Stimulated activated CD4-positive, alpha-beta T cell treated with anti-CD3 and anti-CD28 coated beads, TNF-alpha, amount 100 ng/mL, for 48 hours (primary cell): ENCODE data around the gene PIP5K1B.

Experiments
- DNase-seq, 3 donors: peaks; one replicate each; pipeline ENCODE4 v3.0.0-alpha.2; 2020; ENCODE audit warnings: low read depth in 3 of 3

PIP5K1B gene

DNA sequence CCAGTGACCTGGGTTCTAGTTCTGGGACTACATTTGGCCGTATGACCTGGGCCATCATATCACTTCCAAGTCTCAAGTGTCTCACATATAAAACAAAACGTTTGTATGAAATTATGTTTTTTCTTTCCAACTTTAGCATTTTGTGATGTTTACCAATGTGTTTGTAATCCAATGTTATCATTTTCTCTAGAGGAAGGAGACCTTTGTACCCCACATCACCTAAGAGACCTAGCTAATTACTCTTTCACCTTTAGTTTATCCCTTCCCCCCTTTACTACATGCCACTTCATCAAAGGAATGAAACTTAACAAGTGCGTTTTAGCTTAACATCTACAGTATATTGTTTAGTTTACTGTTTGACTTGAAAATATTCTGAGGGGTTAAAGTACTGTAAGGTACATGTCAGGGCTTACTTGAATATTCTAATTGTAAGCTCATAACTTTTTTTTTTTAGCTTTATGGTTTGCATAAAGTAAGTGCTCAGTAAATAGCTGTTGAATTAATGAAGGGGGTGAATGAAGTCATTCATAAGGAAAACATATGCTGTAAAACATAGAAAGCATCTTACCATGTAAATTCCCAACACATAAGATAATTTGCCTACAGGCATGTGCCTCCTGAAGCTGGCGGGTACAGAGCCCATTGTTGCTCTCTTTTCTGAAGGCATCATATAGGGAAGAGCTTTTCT is 2.9 kb downstream of the PIP5K1B start:
- DNase-seq = no peak

DNA sequence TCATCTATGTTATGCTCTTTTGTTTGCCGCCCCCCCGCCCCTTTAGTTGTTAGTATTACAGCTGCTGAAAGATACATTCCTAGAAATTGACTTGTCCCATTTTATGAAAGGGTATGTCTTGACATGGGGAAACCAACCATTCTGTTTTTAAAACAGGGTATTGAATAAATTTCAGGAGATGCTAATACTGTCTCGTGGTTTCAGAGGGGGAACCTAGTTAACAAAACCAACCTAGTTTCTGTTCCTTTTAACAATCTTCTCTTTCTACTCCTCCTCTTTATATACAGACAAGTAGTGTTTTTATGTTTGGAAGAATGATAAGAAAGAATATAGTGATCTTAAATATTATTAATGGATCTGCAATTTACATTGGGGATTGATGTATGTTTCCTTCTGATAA is 3.5 kb downstream of the PIP5K1B start:
- no peak for DNase-seq

DNA sequence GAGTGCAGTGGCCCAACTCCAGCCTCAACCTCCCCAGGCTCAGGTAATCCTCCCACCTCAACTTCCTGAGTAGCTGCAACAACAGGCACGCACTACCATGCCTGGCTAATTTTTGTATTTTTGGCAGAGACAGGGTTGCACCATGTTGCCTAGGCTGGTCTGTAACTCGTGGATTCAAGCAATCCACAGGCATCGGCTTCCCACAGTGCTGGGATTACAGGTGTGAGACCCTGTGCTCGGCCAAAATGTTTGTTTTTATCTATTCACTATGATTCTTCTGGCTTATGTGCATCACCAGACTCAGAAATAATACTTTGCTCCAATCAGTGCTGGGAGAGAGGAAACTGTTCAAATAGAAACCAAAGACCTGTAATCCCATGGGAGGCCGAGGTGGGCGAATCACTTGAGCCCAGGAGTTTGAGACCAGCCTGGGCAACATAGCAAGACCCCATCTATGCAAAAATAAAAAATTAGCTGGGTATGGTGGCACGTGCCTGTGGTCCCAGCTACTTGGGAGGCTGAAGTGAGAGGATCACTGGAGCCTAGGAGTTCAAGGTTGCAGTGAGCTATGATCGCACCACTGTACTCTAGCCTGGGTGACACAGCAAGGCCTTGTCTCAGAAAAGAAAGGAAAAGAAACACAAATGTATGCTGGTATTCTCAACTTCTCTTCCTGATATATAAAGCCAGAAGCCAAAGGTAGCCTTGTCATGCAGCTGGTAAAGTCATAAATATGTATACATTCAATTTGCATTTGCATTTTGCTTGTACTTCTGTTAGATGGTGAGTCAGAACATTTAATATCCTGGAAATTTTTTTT is 4.5 kb downstream of the PIP5K1B start:
- DNase-seq = no peak

DNA sequence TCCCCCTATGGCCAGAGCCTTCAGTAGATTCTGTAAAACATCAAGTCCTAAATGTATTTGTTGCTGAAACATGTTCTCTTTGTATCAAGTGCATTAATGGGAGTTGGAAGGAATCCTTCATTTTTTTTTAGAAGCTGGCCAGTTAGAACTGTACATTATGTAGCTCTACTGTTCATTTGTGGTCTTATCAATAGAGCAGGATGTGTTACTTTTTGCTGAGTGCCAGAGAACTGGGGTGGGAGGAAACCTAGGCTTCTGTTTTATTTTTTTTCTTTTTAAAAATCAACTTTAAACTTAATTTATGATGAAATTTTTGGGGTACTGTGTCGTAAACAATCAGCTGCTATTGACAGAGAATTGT is 5.1 kb downstream of the PIP5K1B start:
- no peak for DNase-seq

DNA sequence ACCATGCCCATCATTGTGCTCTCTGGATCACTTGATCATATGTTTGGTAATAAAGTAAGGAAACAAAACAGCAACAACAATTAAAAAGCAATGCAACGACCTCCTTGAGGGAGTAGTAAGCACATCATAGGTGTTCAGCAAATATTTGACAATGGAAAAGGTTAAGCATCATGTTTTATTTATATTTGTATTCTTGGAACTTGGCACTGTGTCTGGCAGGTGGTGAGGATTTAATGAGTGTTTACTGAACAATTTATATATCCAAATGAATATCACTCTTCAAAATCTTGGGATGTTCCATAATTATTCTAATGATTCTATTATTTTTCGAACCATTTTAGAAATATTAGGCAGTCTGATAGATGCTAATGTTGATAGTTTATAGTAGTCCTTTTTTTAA is 6.2 kb downstream of the PIP5K1B start:
- no peak for DNase-seq

DNA sequence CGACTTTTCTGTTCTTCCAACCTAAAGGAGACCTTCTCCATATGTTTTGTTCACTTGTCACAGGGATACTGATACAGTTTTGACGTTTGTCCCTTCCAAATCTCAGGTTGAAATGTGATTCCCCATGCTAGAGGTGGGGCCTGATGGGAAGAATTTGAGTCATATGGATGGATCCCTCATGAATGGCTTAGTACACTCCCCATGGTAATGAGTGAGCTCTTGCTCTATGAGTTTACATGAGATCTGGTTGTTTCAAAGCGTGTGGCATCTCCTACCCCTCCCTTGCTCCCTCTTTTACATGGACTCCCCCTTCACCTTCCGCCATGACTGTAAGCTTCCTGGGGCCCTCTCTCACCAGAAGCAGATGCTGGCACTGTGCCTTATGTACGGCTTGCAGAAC is 6.9 kb downstream of the PIP5K1B start:
- no peak for DNase-seq

DNA sequence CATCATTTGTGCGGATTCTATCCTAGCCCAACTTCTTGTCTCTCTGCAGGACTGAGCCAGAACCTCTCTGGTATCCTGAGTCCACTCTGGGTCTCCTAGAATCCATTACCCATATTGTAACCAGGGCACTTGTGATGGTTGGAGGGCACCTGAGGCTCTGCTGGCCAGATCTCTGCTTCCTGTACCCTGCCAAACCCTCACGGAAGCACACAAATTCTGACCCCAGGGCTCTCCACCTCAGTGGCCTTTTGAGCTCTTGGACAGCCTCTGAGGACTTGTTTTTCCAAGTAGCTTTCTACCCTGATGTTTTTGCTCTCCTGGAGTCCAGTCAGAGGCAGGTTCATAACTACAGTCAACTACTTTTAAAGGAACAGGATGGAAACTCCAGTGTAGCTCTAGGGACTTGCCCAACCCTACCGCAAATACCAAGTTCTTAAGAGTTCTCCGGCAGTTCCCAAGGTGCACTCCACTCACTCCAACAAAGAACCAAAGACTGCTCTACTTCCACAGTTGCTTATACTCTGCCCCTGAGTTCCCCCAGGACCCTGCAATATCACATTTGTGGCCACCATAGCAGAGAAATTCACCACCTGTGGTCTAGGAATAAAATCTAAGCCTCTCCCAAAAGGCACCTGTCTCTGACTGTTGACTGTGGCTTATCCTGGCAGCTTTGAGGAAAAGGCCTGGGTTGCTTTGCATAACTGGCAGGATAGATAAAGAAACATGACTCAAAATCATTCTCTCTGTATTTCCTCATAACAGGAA is 9.6 kb downstream of the PIP5K1B start:
- no peak for DNase-seq

DNA sequence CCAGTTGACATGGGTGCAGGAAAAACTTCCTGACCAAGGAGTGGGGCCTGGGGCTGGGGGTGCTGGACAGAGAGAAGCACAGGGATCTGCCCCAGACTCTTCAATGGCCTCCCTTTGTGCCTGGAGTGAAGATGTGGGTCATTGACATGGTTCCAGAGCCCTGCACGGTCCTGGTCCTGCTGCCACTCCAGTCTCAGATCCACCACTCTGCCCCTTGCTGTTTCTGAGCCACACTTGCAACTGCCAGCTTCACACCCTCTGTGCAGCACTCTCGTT is 10.1 kb downstream of the PIP5K1B start:
- no peak for DNase-seq

DNA sequence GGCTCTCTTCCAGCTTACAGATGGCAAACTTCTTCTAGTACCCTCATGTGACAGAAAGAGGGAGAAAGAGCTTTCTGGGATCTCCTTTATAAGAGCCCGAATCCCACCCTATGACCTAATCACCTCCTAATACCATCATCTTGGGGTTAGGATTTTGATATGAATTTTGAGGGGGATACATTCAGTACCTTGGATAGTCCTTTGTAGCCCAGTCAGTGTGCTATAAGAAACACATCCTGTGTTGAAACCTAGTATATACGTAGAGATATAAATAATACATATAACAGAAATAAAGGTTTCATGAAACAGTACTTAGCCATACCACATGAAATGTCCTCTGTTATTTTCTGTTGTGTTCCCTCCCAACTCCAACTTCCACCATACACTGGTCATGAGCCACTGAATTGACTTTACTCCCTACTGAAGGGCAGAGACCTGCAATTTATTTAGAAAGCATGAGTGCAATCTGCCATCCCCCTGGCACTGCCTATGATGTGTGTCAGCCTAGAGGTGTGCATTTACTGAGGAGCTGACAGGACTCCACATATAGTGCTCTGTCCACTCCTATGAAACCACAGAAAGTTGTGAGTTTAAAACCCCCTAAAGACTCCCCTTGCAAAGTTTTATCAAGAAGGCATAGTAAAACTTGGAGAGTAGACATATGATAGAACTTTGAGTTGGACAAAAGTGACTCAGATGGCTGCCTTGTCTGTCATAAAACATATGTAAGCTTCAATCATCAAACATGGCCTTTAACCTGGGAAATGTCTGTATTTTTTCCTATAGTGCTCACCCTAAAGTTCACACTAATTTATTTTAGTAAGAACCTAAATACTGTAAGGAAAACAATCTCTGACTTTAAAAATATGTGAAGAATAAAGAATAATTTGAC is 12.8 kb downstream of the PIP5K1B start:
- no peak for DNase-seq

DNA sequence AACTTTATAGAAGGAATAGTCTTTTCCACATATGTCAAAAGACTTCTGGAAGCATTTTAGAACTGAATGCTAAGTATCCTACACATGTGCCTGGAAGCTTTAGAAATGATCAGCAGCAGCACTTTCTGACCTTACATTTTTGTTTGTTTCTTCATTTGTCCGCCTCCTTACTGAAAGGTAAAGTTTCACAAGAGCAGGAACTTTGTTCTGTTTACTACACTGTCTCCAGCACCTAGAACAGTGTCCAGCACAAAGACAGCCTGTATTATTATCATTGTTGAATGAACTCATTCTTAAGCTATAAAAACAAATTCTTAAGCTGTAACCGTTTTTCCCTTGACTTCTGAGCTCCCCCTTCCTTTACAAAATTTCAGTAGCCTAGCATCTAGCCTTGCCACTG is 14.8 kb downstream of the PIP5K1B start:
- no peak for DNase-seq

DNA sequence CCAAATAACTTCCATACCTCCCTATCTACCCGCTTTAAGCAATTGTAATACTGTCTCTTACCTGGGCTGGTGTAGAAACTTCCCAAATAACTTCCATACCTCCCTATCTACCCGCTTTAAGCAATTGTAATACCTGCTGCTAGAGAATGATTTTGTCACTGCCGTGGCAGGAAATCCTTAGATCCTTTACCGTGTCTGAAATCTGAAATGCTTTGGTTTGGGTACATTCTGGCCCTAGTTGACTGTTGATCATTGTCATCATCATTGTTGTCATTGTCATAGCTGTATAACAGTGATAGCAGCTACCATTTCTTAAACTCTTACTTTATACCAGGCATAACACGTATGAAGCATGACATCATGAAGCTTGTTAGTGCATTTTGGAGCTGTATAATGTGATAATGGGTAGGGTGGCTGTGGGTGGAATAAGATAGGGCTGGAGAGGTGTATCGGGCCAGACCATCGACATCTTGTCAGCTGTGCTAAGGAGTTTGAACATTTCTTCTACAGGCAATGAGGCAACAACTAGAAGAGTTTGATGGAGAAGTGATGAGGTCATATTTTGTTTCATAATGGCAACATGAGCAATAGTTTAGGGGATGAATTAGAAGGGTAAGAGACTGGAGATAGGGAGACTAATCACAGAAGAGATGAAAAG is 15.7 kb downstream of the PIP5K1B start:
- DNase-seq = no peak

DNA sequence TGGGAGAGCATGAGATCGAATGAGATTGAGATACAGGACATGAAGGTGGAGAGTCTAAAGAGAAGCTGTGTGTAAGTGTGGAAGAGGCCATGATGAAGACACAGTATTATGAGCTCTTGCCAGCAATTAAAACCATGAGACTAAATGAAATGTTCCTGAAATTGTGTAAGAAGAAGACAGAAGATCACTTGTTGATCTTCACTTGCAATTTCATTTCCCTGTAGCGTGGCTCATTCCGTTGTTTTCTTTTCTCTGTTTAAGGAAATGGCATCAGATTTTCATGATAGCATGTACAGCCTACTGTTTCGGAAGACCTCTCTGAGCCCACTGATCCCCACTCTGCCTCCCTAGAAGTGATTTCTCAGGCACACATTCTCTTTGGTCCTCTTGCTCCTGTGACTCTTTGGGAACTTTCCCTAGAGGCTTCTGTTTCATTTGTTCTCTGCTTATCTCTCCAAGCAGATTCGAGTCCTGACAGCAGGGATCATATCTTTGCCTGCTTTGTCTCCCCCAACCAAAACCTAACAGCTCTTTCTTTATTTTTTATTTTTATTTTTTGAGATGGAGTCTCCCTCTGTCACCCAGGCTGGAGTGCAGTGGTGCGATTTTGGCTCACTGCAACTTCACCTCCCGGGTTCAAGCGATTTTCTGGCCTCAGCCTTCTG is 16.8 kb downstream of the PIP5K1B start:
- no peak for DNase-seq

DNA sequence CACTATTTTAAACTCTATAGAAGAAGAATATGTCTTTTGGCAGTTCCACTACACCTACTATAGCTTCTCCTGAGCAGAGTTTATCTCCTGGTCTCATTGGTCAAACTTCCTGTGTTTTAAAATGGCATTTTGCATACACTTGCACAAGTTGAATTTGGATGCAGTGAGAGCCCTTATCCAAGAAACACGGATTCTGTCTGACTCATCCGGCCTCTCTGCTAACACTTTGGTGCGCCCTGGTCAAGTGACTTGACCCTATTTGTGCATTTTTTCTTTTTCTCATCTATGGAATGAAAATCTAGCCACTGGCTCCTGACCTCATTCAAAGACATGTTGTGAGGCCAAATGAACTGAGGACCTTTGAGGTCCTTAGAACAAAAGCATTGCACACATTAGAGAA is 20.0 kb downstream of the PIP5K1B start:
- no peak for DNase-seq

DNA sequence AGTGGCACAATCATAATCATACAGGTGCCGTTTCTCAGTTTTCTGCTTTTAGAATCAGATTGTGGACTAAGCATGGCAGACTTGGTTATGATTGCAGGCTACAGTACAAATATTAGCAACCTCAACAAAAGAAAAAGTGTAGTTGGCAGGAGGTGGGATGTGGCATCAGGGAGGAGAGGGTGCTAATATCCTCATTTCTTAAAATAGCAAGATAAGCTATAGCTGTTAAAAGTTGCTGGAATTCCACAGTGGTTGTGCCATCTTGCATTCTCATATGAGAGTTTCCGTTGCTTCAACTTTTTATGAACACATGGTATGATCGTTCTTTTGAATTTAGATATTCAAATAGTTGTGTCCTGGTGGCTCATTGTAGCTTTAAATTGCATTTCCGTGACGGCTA is 21.4 kb downstream of the PIP5K1B start:
- no peak for DNase-seq

DNA sequence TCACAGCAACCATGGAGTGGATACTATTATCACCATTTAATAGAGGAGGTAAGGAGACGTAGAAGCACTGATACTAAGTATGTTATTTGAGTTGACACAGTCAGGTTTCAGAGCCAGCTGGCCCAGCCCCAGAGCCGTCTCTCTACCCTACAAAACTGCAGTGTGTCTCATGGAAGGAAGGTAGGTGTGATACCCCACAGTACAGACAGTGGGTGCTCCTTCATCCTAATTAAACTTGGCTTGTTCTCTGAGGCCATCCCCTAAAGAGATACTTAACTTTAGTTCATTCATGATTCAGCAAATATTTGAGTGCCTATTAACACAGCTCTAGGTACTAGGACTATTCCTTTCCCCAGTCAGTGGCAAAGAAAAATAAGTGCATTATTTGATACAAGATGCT is 22.6 kb downstream of the PIP5K1B start:
- no peak for DNase-seq

DNA sequence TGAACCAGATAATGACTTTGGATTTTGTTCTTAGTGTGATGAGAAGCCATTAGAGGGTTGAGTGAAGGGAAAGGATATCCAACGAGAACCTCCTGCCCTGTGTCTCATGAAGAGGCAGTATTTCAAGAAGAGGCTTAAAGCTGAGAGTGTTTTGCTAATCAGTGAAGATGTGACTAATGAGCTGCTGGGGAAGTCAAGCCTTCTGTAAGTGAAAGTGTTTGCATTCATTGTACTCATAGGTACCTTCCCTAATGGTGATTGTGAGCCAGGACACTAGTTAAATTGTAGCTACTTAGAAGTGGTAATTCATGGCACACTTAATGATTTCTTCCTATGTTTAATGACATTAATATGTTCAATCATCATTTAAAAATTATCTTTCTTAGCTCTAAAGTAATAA is 23.7 kb downstream of the PIP5K1B start:
- no peak for DNase-seq

DNA sequence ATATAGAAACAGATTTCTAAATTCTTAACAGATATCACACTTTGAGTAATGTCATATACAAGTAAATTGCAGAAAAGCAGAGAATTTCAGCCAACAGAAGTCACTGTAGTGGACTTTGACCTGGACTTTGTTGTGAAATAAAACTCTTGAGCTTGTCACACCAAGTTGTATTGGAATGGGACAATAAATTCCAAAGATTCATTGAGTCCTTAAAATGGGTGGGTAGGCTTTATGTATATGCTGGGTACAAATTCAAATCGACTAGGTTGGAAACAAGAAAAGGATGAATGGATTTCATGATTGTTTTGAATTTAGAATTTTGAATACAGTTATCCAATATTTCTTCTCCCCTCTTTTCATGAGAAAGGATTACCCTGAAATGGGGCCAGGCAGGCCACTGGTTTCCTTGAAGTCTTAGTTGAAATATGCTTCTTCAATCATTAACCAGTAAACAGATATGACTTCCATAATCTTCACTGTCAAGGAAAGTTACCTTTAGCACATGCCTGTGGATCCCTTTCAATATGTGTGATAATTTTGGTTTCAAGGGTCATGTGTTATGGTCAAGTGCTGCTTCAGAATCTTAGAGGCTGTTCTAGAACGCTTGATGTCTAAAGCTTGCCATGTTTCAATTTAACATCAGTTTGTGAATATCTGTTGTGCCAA is 25.7 kb downstream of the PIP5K1B start:
- no peak for DNase-seq

DNA sequence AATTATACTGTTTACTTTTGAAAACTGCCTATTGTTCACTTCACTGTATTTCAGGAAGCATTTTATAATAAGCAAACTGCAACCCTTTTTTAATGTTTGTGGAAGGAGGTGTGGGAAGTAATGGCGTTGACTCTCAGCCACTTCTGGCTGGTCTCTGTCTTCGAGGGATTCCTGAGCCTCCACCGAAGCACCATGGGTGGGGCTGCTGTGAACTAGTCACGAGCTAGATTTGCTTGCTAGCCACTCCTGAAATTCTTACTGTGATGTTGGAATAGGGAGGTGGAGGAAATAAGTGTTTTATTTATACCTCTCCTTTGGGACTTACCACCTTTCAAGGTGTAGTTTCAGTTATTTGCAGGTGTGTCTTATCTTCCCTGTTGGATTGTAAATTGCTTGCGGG is 26.8 kb downstream of the PIP5K1B start:
- DNase-seq = no peak

DNA sequence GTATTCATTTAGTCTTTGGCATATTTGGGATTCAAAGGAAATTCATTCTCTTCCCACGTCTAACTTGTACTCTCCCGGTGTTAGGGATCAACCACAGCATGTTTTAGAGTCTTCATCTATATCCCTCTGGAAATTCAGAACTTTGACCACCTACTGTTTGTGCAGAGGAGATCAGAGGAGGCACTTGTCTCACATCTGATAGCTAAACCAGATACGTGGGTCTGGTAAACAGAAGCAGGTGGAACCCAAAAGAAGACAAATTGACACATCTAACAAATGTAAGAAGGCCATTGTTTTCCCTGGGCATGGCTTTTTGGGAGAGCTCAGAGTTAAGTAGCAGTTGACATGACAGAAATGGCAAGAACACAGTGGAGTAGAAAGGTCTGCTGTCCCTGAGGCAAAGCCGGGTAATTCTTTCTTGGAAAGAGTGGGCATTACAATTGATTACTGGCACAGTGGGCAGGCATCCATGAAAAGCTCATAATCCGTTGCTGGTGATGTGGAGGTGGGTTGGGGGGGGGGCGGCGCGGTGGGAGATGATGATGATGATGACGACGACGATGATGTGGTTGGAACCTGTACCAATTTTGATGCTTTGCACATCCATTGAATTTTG is 27.5 kb downstream of the PIP5K1B start:
- no peak for DNase-seq

DNA sequence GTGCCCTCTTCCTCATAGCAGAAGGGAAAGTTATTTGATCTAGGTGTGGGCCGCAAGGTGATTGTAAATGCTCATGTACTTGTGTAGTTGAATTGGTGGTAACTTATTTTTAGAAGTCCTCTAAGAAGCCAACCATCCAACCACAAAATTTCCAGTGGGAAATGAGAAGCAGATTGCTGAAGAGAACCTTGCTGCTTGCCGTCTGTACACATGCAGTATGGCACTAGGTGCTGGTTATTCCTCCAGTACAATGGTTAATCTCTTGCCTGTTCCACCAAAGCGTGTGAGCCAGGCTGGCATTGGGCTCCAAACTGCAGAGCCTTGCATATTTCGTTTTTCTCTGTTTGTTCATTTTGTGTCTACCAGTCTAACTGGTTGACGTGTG is 28.0 kb downstream of the PIP5K1B start:
- no peak for DNase-seq
